ENCODE results near the gene GNG14. TPM values are rescaled to one million over a fixed set of nuclear protein-coding genes. Genes with fewer than 3 reads are reported as not detected.

GNG14 gene
- total and polyA plus RNA-seq, 10 of the 15 experiments (the other 5 are each of a cell fraction or from before 2014, with no cell fraction given) = not detected

- TF ChIP-seq REST (IDR thresholded peaks at IDR 0.05; ENCODE audit: low read depth, low read length) (no peak), ZZZ3 (IDR thresholded peaks at IDR 0.05; ENCODE audit: control insufficient read depth, insufficient read length, low read depth) (no peak), PRDM15 (CRISPR knock-in tag; IDR thresholded peaks at IDR 0.05) (no peak), ZBTB11 (CRISPR knock-in tag; IDR thresholded peaks at IDR 0.05) (no peak), NFYB (IDR thresholded peaks at IDR 0.05; ENCODE audit: insufficient read depth, low read depth, low read length) (peak; percentile 78), E2F8 (IDR thresholded peaks at IDR 0.05; ENCODE audit: low read depth, partially characterized antibody) (no peak), RAD21 (IDR thresholded peaks at IDR 0.05; ENCODE audit: insufficient read depth, low read depth, low read length) (no peak), IRF3 (IDR thresholded peaks at IDR 0.05) (no peak), PBX3 (IDR thresholded peaks at IDR 0.05; ENCODE audit: insufficient replicate concordance, low read depth, low read length) (no peak), YY1 (IDR thresholded peaks at IDR 0.05; ENCODE audit: low read depth, low read length) (peak; percentile 69; the same call in 1 of the 2 replicates), TCF7 (IDR thresholded peaks at IDR 0.05; ENCODE audit: borderline replicate concordance) (no peak)
These were observed 21.3 kb upstream of the GNG14 start, which contains the start of the genes MAN2B1 and WDR83 (continued) for GRCh38 chr19:12666265-12667048.
